Activated CD8-positive, alpha-beta memory T cell treated with anti-CD3 and anti-CD28 coated beads, Interleukin-2, amount 10 ng/mL, durations not matched to agents 7 days and 5 days (primary cell): Measurements from ENCODE around the gene SLC19A3. TPM values are rescaled to one million over a fixed set of nuclear protein-coding genes. Genes with fewer than 3 reads are reported as not detected.

Experiments
- ATAC-seq: fragments of 150-1000 bp; cut with Tn5 transposase; one replicate; pipeline ENCODE4 v1.10.0; 2021; ENCODE audit warnings: moderate library complexity
- CTCF ChIA-PET: fragments of 350-600 bp; sonication (Branson Sonifier 250); formaldehyde crosslinking; loops from one replicate; lab custom pipeline; 2021; ENCODE audit warnings: antibody characterized with exemption; lab: Charles Lee
- DNase-seq: peaks from one replicate; pipeline ENCODE4 v3.0.0-alpha.2; 2020
- H3K27ac Mint-ChIP-seq: one replicate; pipeline ENCODE4 v1.8.0; 2021; ENCODE audit warnings: mild to moderate bottlenecking, mixed read lengths
- H3K27me3 Mint-ChIP-seq: one replicate; pipeline ENCODE4 v1.8.0; 2021; ENCODE audit warnings: mixed read lengths
- H3K36me3 Mint-ChIP-seq: one replicate; pipeline ENCODE4 v1.8.0; 2021; ENCODE audit warnings: mild to moderate bottlenecking, mixed read lengths
- H3K4me1 Mint-ChIP-seq: one replicate; pipeline ENCODE4 v1.8.0; 2021; ENCODE audit warnings: mixed read lengths
- H3K4me3 Mint-ChIP-seq: one replicate; pipeline ENCODE4 v1.8.0; 2021; ENCODE audit warnings: mild to moderate bottlenecking, moderate library complexity, mixed read lengths
- H3K9me3 Mint-ChIP-seq: one replicate; pipeline ENCODE4 v1.8.0; 2022; ENCODE audit warnings: low read depth, mixed read lengths
- total RNA-seq, 2 experiments: library from RNA; stranded (reverse); gene quantifications; one replicate each; pipeline ENCODE4 v1.2.3, GENCODE V29; 2021

Gene SLC19A3
- total RNA-seq, 2 experiments from 2014 or later: not detected

- CTCF ChIA-PET: interaction anchor here (1.4 to 2.2 kb wide), 3 partner anchors 14 to 238 kb away, joined by 3 to 5 read pairs (median 3); no protein-coding TSS in a partner anchor
- H3K4me1 Mint-ChIP-seq: no peaks in the 10 kb centered on the region
Measured at GRCh38 chr2:227643990-227644551, 73.8 kb downstream of the SLC19A3 start.

DNA sequence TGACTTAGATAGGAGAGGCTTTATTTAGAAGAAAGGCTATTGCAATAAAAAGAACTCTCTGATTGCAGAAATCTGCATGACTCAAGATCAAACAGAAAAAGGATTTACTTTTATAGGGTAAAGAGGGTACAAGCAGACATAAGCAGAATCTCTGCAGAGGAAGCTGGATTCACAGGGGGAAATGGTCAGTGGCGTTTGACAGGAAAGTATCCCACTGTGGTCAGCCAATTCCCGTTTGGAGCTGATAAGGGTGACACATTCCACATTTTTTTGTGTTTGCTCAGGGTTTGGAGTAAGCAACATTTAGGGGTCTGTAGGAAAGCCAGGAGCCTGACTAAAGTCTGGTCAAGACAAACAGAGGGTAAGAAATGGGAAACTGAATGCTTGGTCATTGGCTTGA, 75.2 kb downstream of the SLC19A3 start:
- no peaks in the 10 kb centered on the region for H3K9me3 Mint-ChIP-seq
- no peak overlapping the region for H3K4me3 Mint-ChIP-seq
- H3K4me1 Mint-ChIP-seq: no peaks in the 10 kb centered on the region
- CTCF ChIA-PET: no interaction called here
- no peak overlapping the region for H3K27ac Mint-ChIP-seq
- peaks cover 12% of the 10 kb centered on the region for H3K27me3 Mint-ChIP-seq
- ATAC-seq: no peak
- H3K36me3 Mint-ChIP-seq: no peaks in the 10 kb centered on the region
- no peak for DNase-seq

More at GRCh38 chr2:227643990-227644551, 73.8 kb downstream of the SLC19A3 start:
- no peaks in the 10 kb centered on the region for H3K36me3 Mint-ChIP-seq
- H3K27me3 Mint-ChIP-seq: peaks cover 6% of the 10 kb centered on the region
- no peak overlapping the region for H3K4me3 Mint-ChIP-seq
- no peak overlapping the region for H3K27ac Mint-ChIP-seq
- DNase-seq (no peak), ATAC-seq (no peak)
- no peaks in the 10 kb centered on the region for H3K9me3 Mint-ChIP-seq

GRCh38 chr2:227634201-227634600, 83.6 kb downstream of the SLC19A3 start:
- no peaks in the 10 kb centered on the region for H3K9me3 Mint-ChIP-seq
- DNase-seq: no peak
- H3K36me3 Mint-ChIP-seq: no peaks in the 10 kb centered on the region
- CTCF ChIA-PET: no interaction called here
- no peak overlapping the region for H3K27ac Mint-ChIP-seq
- no peaks in the 10 kb centered on the region for H3K4me1 Mint-ChIP-seq
- H3K4me3 Mint-ChIP-seq: no peak overlapping the region
- no peak for ATAC-seq
- peaks cover 43% of the 10 kb centered on the region for H3K27me3 Mint-ChIP-seq

Other genes starting within 250 kb of the SLC19A3 start
- 10 to 100 TPM; 56.4 to 94.9 TPM for gene AGFG1, start 245.9 kb downstream of the SLC19A3 start, total RNA-seq
- not detected for gene SCYGR2, start 119.1 kb downstream of the SLC19A3 start, total RNA-seq
- gene SCYGR3, start 103.2 kb downstream of the SLC19A3 start, total RNA-seq: not detected
- not detected for gene SCYGR4, start 100.5 kb downstream of the SLC19A3 start, total RNA-seq
- not detected for gene SCYGR5, start 51.2 kb downstream of the SLC19A3 start, total RNA-seq
- gene SCYGR6, start 6.7 kb upstream of the SLC19A3 start, total RNA-seq: not detected
- not detected for gene SCYGR7, start 10.3 kb upstream of the SLC19A3 start, total RNA-seq
- not detected for gene SCYGR8, start 27.9 kb upstream of the SLC19A3 start, total RNA-seq
- under 1 TPM in 1 of 2 experiments, not detected in 1; 0.82 TPM for gene CCL20, start 95.8 kb upstream of the SLC19A3 start, total RNA-seq
- gene DAW1, start 153.6 kb upstream of the SLC19A3 start, total RNA-seq: not detected